Activated B cell treated with CpG ODN at 0.5 μM for 24 hours (primary cell): ENCODE results near the gene C6orf163. TPM values are rescaled to one million over a fixed set of nuclear protein-coding genes. Genes with fewer than 3 reads are reported as not detected.
A peak's percentile ranks its signal among the peaks of the same experiment; 100 is the strongest.
"Not testable (repeated sequence)": the region's sequence is repeated elsewhere in the genome, so short reads cannot be mapped to it uniquely, and the experiment has no call there.

ENCODE experiments used
- ATAC-seq: fragments of 200-7000 bp; cut with Tn5 transposase; one replicate; pipeline ENCODE4 v1.10.0; 2021; ENCODE audit warnings: low read depth, mild to moderate bottlenecking, moderate library complexity
- CTCF ChIA-PET: fragments of 350-600 bp; sonication (Branson Sonifier 250); formaldehyde crosslinking; loops from one replicate; lab custom pipeline; 2021; ENCODE audit warnings: antibody characterized with exemption; lab: Charles Lee
- POLR2A ChIA-PET: fragments of 350-600 bp; sonication (Branson Sonifier 250); formaldehyde crosslinking; loops from one replicate; lab custom pipeline; 2021; ENCODE audit warnings: antibody characterized with exemption; lab: Charles Lee
- DNase-seq: peaks from one replicate; pipeline ENCODE4 v3.0.0; 2022
- H3K27ac Mint-ChIP-seq: one replicate; pipeline ENCODE4 v1.8.0; 2020; ENCODE audit warnings: mixed read lengths
- H3K27me3 Mint-ChIP-seq: one replicate; pipeline ENCODE4 v1.8.0; 2021; ENCODE audit warnings: mixed read lengths
- H3K36me3 Mint-ChIP-seq: one replicate; pipeline ENCODE4 v1.8.0; 2021; ENCODE audit warnings: low read depth, mixed read lengths
- H3K4me1 Mint-ChIP-seq: one replicate; pipeline ENCODE4 v1.8.0; 2021; ENCODE audit warnings: mixed read lengths
- H3K4me3 Mint-ChIP-seq: one replicate; pipeline ENCODE4 v1.8.0; 2020; ENCODE audit warnings: mild to moderate bottlenecking, mixed read lengths
- H3K9me3 Mint-ChIP-seq: one replicate; pipeline ENCODE4 v1.8.0; 2020; ENCODE audit warnings: mixed read lengths
- intact Hi-C: fragments of 100-400 bp; cut with micrococcal nuclease; formaldehyde crosslinking; loops from one replicate; pipeline ENCODE4 v1.15.1; 2024
- total RNA-seq: library from RNA; stranded (reverse); gene quantifications from 2 replicates; pipeline ENCODE4 v1.2.3, GENCODE V29; 2022
- TF ChIP-seq, protein P1 (sequence below): fragments of 200-600 bp; IDR thresholded peaks from one replicate; pipeline ENCODE4 v1.8.0; 2022; ENCODE audit warnings: antibody characterized with exemption, mild to moderate bottlenecking

C6orf163 gene
- total RNA-seq, 1 donor from 2014 or later: 6.8 TPM

DNA sequence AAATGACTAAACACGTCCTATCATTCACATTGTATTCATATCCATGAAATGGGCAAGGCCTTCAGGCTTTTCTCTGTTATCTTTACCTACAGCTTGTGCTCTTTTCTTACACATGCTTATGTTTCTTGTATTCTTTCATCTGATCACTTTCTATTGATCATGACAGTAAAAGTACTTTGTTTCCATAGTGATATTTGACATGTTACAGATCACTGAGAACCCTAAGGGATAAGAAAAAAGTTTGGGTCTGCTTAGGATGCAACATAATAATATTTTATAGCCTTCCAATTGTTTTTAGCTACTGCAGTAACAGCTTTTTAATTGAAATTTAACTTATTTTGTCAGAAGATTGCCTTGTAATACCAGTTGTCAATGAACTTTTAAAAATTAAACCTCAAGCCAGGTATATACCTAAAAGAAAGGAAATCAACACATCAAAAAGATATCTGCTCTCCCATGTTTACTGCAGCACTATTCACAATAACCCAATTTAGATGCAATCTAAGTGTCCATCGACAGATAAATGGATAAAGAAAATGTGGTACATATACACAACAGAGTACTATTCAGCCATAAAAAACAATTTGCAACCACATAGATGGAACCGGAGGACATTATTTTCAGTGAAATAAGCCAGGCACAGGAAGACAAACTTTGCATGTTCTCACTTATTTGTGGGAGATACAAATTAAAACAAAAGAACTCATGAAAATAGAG lies 25.2 kb upstream of the C6orf163 start:
- Mint-ChIP-seq H3K4me1 (peaks cover 22% of the 10 kb centered on the region), H3K4me3 (no peak overlapping the region), H3K27ac (no peak overlapping the region), H3K9me3 (no peaks in the 10 kb centered on the region), H3K36me3 (peaks cover 4% of the 10 kb centered on the region), H3K27me3 (peaks cover 3% of the 10 kb centered on the region)
- no peak for ATAC-seq
- TF ChIP-seq, protein P1, sequence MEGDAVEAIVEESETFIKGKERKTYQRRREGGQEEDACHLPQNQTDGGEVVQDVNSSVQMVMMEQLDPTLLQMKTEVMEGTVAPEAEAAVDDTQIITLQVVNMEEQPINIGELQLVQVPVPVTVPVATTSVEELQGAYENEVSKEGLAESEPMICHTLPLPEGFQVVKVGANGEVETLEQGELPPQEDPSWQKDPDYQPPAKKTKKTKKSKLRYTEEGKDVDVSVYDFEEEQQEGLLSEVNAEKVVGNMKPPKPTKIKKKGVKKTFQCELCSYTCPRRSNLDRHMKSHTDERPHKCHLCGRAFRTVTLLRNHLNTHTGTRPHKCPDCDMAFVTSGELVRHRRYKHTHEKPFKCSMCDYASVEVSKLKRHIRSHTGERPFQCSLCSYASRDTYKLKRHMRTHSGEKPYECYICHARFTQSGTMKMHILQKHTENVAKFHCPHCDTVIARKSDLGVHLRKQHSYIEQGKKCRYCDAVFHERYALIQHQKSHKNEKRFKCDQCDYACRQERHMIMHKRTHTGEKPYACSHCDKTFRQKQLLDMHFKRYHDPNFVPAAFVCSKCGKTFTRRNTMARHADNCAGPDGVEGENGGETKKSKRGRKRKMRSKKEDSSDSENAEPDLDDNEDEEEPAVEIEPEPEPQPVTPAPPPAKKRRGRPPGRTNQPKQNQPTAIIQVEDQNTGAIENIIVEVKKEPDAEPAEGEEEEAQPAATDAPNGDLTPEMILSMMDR: no peak
- POLR2A ChIA-PET: no interaction called here
- DNase-seq: no peak
- CTCF ChIA-PET: no interaction called here
- intact Hi-C loops: no loop called here

DNA sequence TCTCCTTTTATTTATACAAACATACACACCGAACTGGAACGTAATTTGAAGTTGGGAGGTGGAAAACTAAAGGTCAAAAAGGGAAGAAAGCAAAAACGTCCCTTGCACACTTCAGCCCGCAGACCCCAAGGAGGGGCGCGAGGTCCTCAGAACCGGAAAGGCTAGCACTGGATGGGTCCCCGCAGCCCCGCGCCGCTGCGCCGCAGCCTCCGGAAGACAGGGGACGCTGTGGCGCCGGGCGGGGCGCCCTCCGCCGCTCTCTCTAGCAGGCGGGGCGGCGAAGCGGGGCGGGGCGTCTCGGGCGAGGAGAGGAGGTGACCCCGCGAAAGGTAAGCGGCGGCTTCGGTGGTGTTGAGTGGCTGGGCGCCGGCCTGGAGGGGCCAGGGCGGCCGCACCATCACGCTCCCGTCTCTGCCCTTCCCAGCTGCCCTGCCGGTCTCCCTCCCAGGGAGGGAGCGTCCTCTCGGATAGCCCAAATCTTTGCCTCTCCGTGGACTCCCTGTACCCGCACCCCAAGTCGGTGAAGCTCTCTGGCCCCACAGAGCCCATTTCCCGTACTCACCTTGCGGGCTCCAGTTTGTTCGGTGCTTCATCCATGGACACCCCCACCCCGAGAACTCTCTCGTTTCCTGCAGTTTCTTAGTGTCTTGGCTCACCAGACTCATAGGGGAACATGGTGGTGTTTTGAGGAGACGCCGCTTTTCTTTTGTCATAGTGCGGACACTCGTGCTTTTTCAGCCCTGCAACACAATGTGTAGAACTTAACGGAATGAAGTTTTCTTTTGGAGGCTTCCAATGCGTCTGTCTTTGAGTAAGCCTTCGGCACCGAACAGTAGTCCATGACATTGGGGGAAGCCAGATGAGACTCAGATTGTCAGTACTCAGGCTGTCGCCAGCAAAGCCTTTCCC lies 22.1 kb upstream of the C6orf163 start, which contains the start of gene SMIM8:
SMIM8 (plus strand) TSS at position 285 of the 909 bp plus-strand sequence. CDS start 14,444 bp downstream, outside the sequence.
- peak within 1 kb of the TSS; percentile 98 for H3K4me3 Mint-ChIP-seq
- peaks cover 25% of the 10 kb centered on the region for H3K4me1 Mint-ChIP-seq
- CTCF ChIA-PET: interaction anchor here (0.7 kb wide), 1 partner anchor 99 kb away, joined by 3 read pairs; no protein-coding TSS in a partner anchor
- no peaks in the 10 kb centered on the region for H3K9me3 Mint-ChIP-seq
- DNase-seq: peak; percentile 89
- intact Hi-C loops: loop anchor here (1.0 to 5.0 kb wide), 7 partner anchors 60 to 380 kb away; partner anchors contain the start of genes AKIRIN2, RARS2, SLC35A1 and ZNF292
- ATAC-seq: peak; percentile 100
- peaks cover 6% of the 10 kb centered on the region for H3K36me3 Mint-ChIP-seq
- POLR2A ChIA-PET: interaction anchor here (0.6 to 1.2 kb wide), 3 partner anchors 17 to 1759 kb away, joined by 3 to 4 read pairs (median 3); no protein-coding TSS in a partner anchor
- H3K27ac Mint-ChIP-seq: peak within 1 kb of the TSS; percentile 90
- TF ChIP-seq, protein P1: peak; percentile 79
- no peaks in the 10 kb centered on the region for H3K27me3 Mint-ChIP-seq

DNA sequence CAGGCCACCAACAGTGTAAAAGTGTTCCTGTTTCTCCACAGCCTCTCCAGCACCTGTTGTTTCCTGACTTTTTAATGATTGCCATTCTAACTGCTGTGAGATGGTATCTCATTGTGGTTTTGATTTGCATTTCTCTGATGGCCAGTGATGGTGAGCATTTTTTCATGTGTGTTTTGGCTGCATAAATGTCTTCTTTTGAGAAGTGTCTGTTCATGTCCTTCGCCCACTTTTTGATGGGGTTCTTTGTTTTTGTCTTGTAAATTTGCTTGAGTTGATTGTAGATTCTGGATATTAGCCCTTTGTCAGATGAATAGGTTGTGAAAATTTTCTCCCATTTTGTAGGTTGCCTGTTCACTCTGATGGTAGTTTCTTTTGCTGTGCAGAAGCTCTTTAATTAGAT lies 20.7 kb upstream of the C6orf163 start:
- H3K27ac Mint-ChIP-seq, DNase-seq, POLR2A ChIA-PET, CTCF ChIA-PET, H3K9me3 Mint-ChIP-seq, ATAC-seq, H3K27me3 Mint-ChIP-seq: not testable (repeated sequence)
- H3K4me1 Mint-ChIP-seq: peaks cover 25% of the 10 kb centered on the region
- intact Hi-C loops: loop anchor here (2.0 to 5.0 kb wide), 4 partner anchors 62 to 378 kb away; partner anchors contain the start of genes AKIRIN2 and RARS2
- peak overlapping the region; percentile 36 for H3K4me3 Mint-ChIP-seq
- H3K36me3 Mint-ChIP-seq: peaks cover 11% of the 10 kb centered on the region

DNA sequence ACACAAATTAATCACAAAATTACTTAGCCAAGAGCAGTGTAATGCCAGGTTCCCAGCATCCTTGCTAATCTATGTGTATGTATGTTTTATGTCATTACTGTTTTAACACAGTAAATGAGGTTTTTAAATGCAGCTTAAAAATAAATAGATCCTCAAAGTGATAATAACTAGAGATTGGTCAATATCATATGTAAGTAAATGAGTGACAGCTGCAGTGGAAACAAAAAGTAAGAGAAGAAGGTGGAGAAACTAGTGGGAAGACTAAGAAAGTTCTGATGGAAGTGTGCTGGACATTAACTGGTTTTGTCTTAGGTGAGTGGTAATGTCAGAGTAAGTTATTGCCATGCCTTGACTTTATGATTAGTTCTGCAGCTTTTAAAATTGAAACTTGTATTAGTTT lies 13.7 kb upstream of the C6orf163 start:
- ATAC-seq (no peak), DNase-seq (no peak)
- H3K4me1 Mint-ChIP-seq: peaks cover 27% of the 10 kb centered on the region
- no peak overlapping the region for H3K27ac Mint-ChIP-seq
- H3K4me3 Mint-ChIP-seq: no peak overlapping the region
- TF ChIP-seq, protein P1: no peak
- ChIA-PET POLR2A (no interaction called here), CTCF (no interaction called here)
- H3K27me3 Mint-ChIP-seq: no peaks in the 10 kb centered on the region
- H3K9me3 Mint-ChIP-seq: peaks cover 3% of the 10 kb centered on the region
- H3K36me3 Mint-ChIP-seq: peaks cover 13% of the 10 kb centered on the region
- intact Hi-C loops: no loop called here

DNA sequence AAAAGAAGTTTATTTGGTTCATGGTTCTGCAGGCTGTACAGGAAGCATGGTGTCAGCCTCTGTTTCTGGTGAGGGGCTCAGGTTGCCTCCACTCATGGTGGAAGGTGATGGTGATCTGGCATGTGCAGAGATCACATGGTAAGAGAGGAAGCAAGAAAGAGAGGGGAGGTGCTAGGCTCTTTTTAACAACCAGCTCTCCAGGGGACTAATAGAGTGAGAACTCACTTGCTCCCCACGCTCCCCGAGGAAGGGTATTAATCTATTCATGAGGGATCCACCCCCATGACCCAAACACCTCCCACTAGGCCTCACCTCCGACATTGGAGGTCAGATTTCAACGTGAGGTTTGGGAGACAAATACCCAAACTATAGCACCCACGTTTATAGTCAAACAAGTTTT lies 11.6 kb upstream of the C6orf163 start:
- intact Hi-C loops: no loop called here
- H3K4me3 Mint-ChIP-seq: no peak overlapping the region
- TF ChIP-seq, protein P1: no peak
- no peaks in the 10 kb centered on the region for H3K27me3 Mint-ChIP-seq
- ATAC-seq (no peak), DNase-seq (no peak)
- peaks cover 12% of the 10 kb centered on the region for H3K36me3 Mint-ChIP-seq
- ChIA-PET CTCF (no interaction called here), POLR2A (no interaction called here)
- H3K9me3 Mint-ChIP-seq: peaks cover 3% of the 10 kb centered on the region
- H3K27ac Mint-ChIP-seq: peak overlapping the region; percentile 46
- H3K4me1 Mint-ChIP-seq: peaks cover 27% of the 10 kb centered on the region
